VCaP (cell line): ENCODE results near the gene HSPA1L.

ENCODE experiments used
- H3K27ac ChIP-seq: fragments of 450-650 bp; 2 replicates; pipeline ENCODE4 v1.5.1; 2017
- CTCF ChIP-seq: fragments of 450-650 bp; conservative IDR thresholded peaks from 2 replicates; pipeline ENCODE4 v1.5.1; 2017; ENCODE audit warnings: mild to moderate bottlenecking, moderate library complexity

Gene HSPA1L

DNA sequence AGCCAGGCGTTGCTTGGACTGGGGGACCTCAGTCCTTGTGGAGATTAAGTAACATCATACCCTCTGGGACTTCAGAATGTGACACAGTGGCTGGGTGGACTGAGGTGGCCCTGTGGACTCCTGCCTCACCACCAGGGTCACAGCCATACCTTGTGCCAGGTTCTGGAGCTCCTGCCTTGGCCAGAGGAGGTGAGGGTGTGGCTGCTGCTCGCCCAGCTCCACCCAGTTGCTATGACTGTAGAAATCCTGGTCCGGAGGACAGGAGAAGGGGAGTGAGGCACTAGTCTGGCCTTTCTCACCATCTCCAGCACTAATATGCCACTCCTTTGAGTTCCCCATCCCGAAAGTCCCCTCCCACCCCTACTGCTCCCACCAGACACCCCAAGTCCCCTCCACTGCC is 39.9 kb downstream of the HSPA1L start:
- TF ChIP-seq CTCF, result no peak
- H3K27ac ChIP-seq, result no peak overlapping the region

GRCh38 chr6:31771992-31772358 is 43.1 kb downstream of the HSPA1L start:
- no peak overlapping the region for H3K27ac ChIP-seq
- no peak for TF ChIP-seq CTCF

- no peak for TF ChIP-seq CTCF
- no peak overlapping the region for H3K27ac ChIP-seq
Observed at GRCh38 chr6:31770860-31771259, 44.2 kb downstream of the HSPA1L start.

DNA sequence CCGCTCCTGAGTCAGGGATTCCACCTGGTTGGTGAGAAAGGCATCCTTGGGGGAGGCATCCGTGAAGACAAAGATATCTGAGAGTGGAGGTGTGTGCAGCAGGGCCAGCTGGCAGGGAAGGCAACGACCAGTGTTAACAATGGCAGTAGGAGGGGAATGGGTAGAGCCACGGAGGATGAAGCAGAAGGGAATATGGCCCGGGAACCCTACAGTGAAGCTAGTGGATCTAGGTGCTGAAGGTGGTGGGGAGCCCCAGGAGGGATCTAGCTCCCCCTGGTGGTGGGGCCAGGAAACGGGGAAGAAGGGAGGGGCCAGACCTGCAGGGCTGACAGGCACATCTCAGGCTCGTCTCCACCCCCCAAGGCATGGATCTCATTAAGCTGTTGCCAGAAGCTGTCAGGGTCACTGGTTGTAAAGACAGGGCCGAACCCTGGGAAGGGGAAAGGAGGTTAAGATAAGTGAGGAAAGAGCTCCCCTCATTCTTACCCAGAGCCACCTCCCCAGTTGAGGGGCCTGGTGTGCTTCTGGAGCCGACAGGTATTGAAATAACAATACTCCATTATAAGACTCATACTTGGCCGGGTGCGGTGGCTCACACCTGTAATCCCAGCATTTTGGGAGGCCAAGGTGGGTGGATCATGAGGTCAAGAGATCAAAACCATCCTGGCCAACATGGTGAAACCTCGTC is 45.3 kb downstream of the HSPA1L start:
- H3K27ac ChIP-seq, result no peak overlapping the region
- peak; percentile 86 for TF ChIP-seq CTCF

GRCh38 chr6:31768363-31769257 is 46.5 kb downstream of the HSPA1L start:
- no peak overlapping the region for H3K27ac ChIP-seq

GRCh38 chr6:31767096-31767645 is 47.9 kb downstream of the HSPA1L start:
- H3K27ac ChIP-seq, result no peak overlapping the region
- no peak for TF ChIP-seq CTCF

More at GRCh38 chr6:31768363-31769257, 46.5 kb downstream of the HSPA1L start:
- no peak for TF ChIP-seq CTCF
